IgD-negative memory B cell (primary cell): ENCODE data around the gene ARSG. TPM values are rescaled to one million over a fixed set of nuclear protein-coding genes. Genes with fewer than 3 reads are reported as not detected.
A peak's percentile ranks its signal among the peaks of the same experiment; 100 is the strongest.
"Not testable (repeated sequence)": the region's sequence is repeated elsewhere in the genome, so short reads cannot be mapped to it uniquely, and the experiment has no call there.

Experiments
- H3K27ac Mint-ChIP-seq, 3 donors: one replicate each; pipeline ENCODE4 v1.8.0; 2020 to 2022; ENCODE audit warnings: mild to moderate bottlenecking in 3 of 3, mixed read lengths in 3 of 3, moderate library complexity in 1 of 3
- H3K27me3 Mint-ChIP-seq: one replicate; pipeline ENCODE4 v1.8.0; 2021; ENCODE audit warnings: mixed read lengths
- H3K36me3 Mint-ChIP-seq: one replicate; pipeline ENCODE4 v1.8.0; 2020; ENCODE audit warnings: mild to moderate bottlenecking, mixed read lengths
- H3K4me1 Mint-ChIP-seq, 3 donors: one replicate each; pipeline ENCODE4 v1.8.0; 2020 to 2022; ENCODE audit warnings: mixed read lengths in 3 of 3, mild to moderate bottlenecking in 1 of 3
- H3K4me3 Mint-ChIP-seq, 4 donors: one replicate each; pipeline ENCODE4 v1.8.0; 2020 to 2022; ENCODE audit warnings: mild to moderate bottlenecking in 4 of 4, mixed read lengths in 4 of 4, moderate library complexity in 3 of 4
- H3K9me3 Mint-ChIP-seq, 3 donors: one replicate each; pipeline ENCODE4 v1.8.0; 2020 to 2021; ENCODE audit warnings: mixed read lengths in 3 of 3, mild to moderate bottlenecking in 1 of 3
- polyA plus RNA-seq: library from polyadenylated mRNA; unstranded; fragments of 300-500 nt; fragmentation: Illumina TruSeq; gene quantifications from one replicate; pipeline ENCODE4 v1.2.3, GENCODE V29; 2021

The ARSG gene
- polyA plus RNA-seq, 1 donor from 2014 or later = 10.6 TPM

DNA sequence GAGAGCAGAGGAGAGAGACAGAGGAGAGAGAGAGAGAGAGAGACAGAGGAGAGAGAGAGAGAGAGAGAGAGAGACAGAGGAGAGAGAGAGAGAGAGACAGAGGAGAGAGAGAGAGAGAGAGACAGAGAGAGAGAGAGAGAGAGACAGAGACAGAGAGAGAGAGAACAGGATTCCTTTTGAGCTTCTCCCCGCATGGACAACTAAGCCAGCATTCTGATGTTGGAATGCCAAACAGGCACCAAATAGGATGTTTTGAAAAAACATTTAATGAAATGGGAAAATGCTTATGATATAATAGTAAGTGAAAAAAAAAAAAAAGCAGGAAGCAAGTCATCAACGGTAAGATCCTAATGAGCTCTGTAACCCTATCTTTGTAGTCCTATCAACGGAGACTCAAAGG lies 60.7 kb downstream of the ARSG start:
- H3K9me3 Mint-ChIP-seq = no peaks in the 10 kb centered on the region
- peaks cover 12% of the 10 kb centered on the region for H3K27me3 Mint-ChIP-seq
- H3K4me1 Mint-ChIP-seq = peaks cover 13 to 15% (median 13%) of the 10 kb centered on the region in 3 donors
- H3K27ac Mint-ChIP-seq = no peak overlapping the region
- no peaks in the 10 kb centered on the region for H3K36me3 Mint-ChIP-seq
- no peak overlapping the region for H3K4me3 Mint-ChIP-seq

DNA sequence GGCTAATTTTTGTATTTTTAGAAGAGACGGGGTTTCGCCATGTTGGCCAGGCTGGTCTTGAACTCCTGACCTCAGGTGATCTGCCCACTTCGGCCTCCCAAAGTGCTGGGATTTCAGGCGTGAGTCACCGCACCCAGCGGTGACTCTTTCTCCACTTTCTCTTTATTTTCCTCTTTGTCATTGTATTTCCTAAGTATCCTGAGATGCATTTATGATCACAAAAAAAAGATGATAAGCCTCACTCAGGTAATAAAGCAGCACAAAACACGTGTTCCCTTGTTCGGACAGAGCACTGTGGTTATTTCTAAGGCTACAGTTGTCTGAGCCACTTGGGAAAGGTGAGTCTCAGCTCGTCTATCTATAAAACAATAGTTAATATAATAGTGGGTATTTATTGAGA lies 61.4 kb downstream of the ARSG start:
- Mint-ChIP-seq H3K4me1 (peaks cover 11 to 15% (median 14%) of the 10 kb centered on the region in 3 donors), H3K27me3 (peaks cover 18% of the 10 kb centered on the region)
- H3K36me3 Mint-ChIP-seq, H3K4me3 Mint-ChIP-seq, H3K27ac Mint-ChIP-seq, H3K9me3 Mint-ChIP-seq: not testable (repeated sequence)

DNA sequence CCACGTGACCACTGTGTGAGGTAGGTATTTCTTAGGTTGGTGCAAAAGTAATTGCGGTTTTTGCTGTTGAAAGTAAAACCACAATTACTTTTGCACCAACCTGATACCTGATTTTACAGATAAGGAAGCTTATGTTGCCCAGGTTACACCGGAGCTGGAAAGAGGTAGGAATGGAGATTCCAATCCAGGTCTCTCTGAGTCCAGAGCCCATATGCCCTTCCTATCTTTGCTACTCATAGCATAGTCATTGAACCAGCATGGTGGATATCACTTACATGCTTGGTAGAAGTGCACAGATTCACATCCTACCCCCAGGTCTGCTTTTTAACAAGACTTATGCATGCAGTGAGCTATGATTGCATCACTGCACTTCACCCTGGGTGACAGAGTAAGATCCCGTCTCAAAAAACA lies 61.8 kb downstream of the ARSG start:
- Mint-ChIP-seq H3K4me3 (no peak overlapping the region), H3K36me3 (no peaks in the 10 kb centered on the region), H3K27ac (no peak overlapping the region), H3K9me3 (no peaks in the 10 kb centered on the region), H3K4me1 (peaks cover 11 to 15% (median 14%) of the 10 kb centered on the region in 3 donors), H3K27me3 (peaks cover 19% of the 10 kb centered on the region)

DNA sequence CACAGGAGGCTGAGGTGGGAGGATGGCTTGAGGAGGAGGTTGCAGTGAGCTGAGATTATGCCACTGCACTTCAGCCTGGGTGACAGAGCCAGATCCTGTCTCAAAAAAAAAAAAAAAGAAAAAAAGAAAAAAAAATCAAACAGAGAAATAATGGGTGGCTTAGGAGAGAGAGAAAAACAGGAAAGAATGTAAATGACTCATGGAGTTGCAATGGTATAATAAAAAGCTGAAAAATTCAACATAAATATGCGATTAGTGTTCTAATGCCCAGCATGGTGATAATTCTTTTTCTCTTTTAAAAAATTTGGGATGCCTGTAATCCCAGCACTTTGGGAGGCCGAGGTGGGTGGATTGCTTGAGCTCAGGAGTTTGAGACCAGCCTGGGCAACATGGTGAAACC lies 63.0 kb downstream of the ARSG start:
- H3K4me3 Mint-ChIP-seq, H3K36me3 Mint-ChIP-seq, H3K9me3 Mint-ChIP-seq: not testable (repeated sequence)
- Mint-ChIP-seq H3K4me1 (peaks cover 13 to 15% (median 14%) of the 10 kb centered on the region in 3 donors), H3K27me3 (peaks cover 19% of the 10 kb centered on the region), H3K27ac (peak overlapping the region in 1 of 3 donors; percentile 47)

DNA sequence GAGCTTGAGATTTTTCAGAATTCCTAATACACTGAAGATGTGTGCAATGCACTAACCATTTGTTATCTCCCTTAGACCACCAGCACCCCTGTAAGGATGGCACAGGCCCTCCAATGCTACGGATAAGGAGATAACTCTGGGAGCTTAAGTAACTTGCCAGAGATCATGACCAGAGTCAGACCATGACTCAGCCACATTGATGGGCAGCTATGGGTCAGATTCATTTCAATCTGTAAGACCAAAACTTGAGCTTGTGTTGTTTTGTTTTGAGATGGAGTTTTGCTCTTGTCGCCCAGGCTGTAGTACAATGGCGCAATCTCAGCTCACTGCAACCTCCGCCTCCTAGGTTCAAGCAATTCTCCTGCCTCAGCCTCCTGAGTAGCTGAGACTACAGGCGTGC lies 63.8 kb downstream of the ARSG start:
- Mint-ChIP-seq H3K27me3 (peaks cover 15% of the 10 kb centered on the region), H3K4me1 (peaks cover 15 to 16% (median 15%) of the 10 kb centered on the region in 3 donors)
- not testable (repeated sequence) for H3K4me3 Mint-ChIP-seq, H3K36me3 Mint-ChIP-seq, H3K27ac Mint-ChIP-seq, H3K9me3 Mint-ChIP-seq

DNA sequence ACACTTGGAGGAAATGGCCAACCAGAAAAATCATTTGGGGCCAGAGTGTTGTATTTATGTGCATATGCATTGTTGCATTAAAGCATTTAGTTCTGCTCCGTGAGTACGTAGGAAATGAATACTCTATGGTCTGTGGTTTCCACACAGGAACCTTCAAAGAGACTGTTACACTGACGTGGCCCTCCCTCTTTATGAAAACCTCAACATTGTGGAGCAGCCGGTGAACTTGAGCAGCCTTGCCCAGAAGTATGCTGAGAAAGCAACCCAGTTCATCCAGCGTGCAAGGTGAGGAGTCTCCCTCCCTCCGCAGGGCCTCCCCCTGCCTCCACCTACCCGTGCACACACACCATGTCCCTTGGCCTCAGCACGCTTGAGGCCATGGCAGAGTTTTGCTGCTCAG lies 65.2 kb downstream of the ARSG start:
- Mint-ChIP-seq H3K4me3 (peak overlapping the region in 3 of 4 donors; percentile 41 to 83 (median 49)), H3K4me1 (peaks cover 9 to 16% (median 15%) of the 10 kb centered on the region in 3 donors), H3K27me3 (peaks cover 18% of the 10 kb centered on the region), H3K36me3 (no peaks in the 10 kb centered on the region), H3K27ac (peak overlapping the region in 1 of 3 donors; percentile 27), H3K9me3 (no peaks in the 10 kb centered on the region)

DNA sequence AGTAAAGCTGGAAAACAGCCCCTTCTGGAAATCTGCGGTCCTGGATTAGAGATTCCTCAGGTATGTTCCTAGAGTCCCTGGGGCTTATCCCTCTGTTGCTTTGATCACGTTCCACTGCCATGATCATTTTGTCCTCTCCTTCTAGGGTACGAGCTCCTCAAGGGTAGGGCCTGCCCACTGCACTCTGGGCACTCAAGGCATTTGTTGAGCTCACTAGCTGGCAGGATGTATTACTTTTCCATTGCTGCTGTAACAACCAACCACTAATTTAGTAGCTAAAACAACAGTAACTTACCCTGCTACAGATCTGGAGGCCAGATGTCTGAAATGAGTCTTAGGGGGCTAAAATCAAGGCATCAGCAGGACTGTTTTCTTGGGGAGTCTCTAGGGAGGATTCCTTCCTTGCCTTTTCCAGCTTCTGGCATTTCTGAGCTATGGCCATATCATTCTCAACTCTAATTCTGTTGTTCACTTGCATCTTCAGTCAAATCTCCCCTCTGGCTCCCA lies 65.7 kb downstream of the ARSG start:
- no peaks in the 10 kb centered on the region for H3K36me3 Mint-ChIP-seq
- peak overlapping the region in 2 of 4 donors; percentile 81 to 83 for H3K4me3 Mint-ChIP-seq
- H3K27ac Mint-ChIP-seq = peak overlapping the region in 1 of 3 donors; percentile 27
- peaks cover 9 to 16% (median 15%) of the 10 kb centered on the region in 3 donors for H3K4me1 Mint-ChIP-seq
- peaks cover 18% of the 10 kb centered on the region for H3K27me3 Mint-ChIP-seq
- H3K9me3 Mint-ChIP-seq = no peaks in the 10 kb centered on the region

DNA sequence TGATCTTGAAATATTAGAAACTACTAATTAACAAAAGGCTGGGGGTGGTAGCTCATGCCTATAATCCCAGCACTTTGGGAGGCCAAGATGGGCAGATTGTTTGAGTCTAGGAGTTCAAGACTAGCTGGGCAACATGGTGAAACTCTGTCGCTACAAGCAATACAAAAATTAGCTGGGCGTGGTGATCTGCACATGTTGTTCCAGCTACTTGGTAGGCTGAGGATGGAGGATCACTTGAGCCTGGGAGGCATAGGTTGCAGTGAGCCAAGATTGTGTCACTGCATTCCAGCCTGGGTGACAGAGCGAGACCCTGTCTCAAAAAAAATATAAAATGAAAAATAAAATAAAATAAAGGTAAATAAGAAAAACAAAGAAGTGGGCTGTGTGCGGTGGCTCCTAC lies 66.6 kb downstream of the ARSG start:
- H3K36me3 Mint-ChIP-seq = peaks cover 4% of the 10 kb centered on the region
- peaks cover 9 to 16% (median 15%) of the 10 kb centered on the region in 3 donors for H3K4me1 Mint-ChIP-seq
- no peak overlapping the region for H3K4me3 Mint-ChIP-seq
- no peaks in the 10 kb centered on the region for H3K9me3 Mint-ChIP-seq
- no peak overlapping the region for H3K27ac Mint-ChIP-seq
- peaks cover 18% of the 10 kb centered on the region for H3K27me3 Mint-ChIP-seq

DNA sequence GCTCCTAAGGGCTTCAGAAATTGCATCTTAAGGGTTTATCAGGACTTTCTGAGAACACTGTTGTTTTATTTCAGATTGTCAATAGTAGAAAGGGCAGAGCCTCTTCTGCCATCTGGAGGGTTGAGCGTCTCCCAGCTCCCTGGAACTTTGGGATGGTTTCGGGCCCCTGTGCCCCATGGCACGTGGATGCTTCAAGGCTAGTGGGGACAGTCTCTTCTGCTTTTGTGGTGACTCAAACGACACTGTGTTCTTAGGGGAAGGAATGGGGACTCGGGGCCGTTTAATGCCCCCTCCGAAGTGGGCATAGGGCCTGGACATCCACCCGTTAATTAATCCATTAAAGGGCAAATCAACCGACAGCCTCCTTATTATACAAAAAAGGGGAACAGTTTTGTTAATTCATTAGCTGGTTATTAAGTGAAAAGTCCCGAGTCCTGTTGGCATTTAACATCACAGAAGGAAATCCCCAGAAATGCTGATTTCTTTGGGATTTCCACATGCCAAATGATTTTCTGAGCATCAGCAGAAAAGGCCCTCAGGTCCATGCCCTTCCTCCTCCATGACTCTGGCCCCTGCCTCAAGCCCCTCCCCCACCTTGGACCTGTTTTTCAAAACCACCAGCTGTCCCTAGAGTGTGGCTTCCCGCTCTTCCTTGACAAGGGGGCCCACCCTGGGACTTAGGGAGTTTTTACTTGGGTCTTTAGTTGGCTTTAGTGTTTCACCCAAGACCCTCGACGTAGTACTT lies 68.7 kb downstream of the ARSG start:
- Mint-ChIP-seq H3K4me1 (peaks cover 9 to 16% (median 15%) of the 10 kb centered on the region in 3 donors), H3K36me3 (peaks cover 8% of the 10 kb centered on the region), H3K4me3 (no peak overlapping the region), H3K27me3 (peaks cover 14% of the 10 kb centered on the region), H3K27ac (no peak overlapping the region), H3K9me3 (no peaks in the 10 kb centered on the region)

DNA sequence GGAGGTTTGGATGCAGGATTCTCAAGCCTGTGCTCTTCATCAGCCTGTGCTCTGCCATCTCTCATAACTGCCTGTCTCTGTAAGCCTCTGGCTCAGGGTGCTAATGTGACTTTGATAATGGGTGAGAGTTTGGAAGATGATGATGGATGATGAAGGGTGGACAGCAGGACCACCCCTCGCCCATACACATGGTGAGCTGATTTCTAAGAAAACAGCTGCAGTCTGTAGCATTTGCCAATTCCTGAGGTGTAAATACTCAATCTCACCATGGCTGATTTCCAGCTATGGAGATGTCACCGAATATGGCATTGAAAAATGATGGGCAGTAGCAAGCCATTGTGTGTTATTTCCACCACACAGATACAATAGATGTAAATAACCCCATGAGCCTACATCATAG lies 74.2 kb downstream of the ARSG start:
- Mint-ChIP-seq H3K36me3 (peaks cover 9% of the 10 kb centered on the region), H3K9me3 (no peaks in the 10 kb centered on the region), H3K27ac (no peak overlapping the region)

DNA sequence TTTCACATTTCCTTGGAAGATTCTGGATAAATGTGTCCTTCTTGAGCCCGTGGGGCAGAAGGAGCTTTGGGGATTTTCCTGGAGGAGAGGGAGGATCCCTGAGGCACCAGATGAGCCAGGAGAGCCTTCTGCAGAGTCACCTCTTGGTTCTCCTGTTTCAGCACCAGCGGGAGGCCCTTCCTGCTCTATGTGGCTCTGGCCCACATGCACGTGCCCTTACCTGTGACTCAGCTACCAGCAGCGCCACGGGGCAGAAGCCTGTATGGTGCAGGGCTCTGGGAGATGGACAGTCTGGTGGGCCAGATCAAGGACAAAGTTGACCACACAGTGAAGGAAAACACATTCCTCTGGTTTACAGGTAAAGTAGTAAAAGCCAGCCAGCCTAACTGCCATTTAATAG lies 77.1 kb downstream of the ARSG start:
- H3K27ac Mint-ChIP-seq = no peak overlapping the region
- no peaks in the 10 kb centered on the region for H3K4me1 Mint-ChIP-seq
- H3K27me3 Mint-ChIP-seq = no peaks in the 10 kb centered on the region
- peaks cover 9% of the 10 kb centered on the region for H3K36me3 Mint-ChIP-seq
- H3K4me3 Mint-ChIP-seq = no peak overlapping the region
- peaks cover 0 to 2% (median 0%) of the 10 kb centered on the region in 3 donors for H3K9me3 Mint-ChIP-seq

More for the DNA sequence above, 74.2 kb downstream of the ARSG start:
- Mint-ChIP-seq H3K4me1 (no peaks in the 10 kb centered on the region), H3K27me3 (peaks cover 3% of the 10 kb centered on the region), H3K4me3 (no peak overlapping the region)

DNA sequence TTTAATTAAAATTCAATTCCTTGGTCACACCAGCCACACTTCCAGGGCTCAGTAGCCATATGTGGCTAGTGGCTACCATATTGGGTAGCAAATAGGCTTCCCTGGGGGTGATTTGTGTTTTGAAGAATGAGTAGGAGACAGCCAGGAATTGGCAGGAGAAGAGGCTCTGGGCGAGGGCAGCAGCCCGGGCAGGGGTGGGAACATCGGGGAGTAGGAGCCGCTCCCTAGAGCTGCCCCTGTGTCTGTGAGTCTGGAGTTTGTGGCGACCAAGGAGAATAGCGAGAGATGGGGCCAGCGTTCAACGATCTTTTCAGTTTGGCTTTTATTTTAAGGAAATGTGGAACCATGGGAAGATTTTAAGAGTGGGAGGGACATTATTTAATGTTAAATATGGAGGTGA lies 84.3 kb downstream of the ARSG start:
- peaks cover 0 to 6% (median 0%) of the 10 kb centered on the region in 3 donors for H3K4me1 Mint-ChIP-seq
- H3K4me3 Mint-ChIP-seq = no peak overlapping the region
- peaks cover 2% of the 10 kb centered on the region for H3K27me3 Mint-ChIP-seq
- no peak overlapping the region for H3K27ac Mint-ChIP-seq
- H3K9me3 Mint-ChIP-seq = peaks cover 0 to 2% (median 0%) of the 10 kb centered on the region in 3 donors
- H3K36me3 Mint-ChIP-seq = peaks cover 11% of the 10 kb centered on the region

DNA sequence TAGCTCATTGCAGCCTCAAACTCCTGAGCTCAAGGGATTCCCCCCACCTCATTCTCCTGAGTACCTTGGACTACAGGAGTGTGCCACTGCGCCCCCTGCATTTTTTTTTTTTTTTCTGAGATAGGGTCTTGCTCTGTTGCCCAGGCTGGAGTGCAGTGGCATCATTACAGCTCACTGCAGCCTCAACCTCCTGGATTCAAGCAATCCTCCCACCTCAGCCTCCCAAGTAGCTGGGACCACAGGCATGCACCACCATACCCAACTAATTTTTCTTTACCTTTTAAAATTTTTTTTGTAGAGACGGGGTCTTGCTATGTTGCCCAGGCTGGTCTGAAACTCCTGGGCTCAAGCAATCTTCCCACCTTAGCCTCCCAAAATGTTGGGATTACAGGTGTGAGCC lies 84.9 kb downstream of the ARSG start:
- not testable (repeated sequence) for H3K4me3 Mint-ChIP-seq, H3K4me1 Mint-ChIP-seq, H3K27me3 Mint-ChIP-seq, H3K9me3 Mint-ChIP-seq, H3K27ac Mint-ChIP-seq
- peaks cover 11% of the 10 kb centered on the region for H3K36me3 Mint-ChIP-seq

DNA sequence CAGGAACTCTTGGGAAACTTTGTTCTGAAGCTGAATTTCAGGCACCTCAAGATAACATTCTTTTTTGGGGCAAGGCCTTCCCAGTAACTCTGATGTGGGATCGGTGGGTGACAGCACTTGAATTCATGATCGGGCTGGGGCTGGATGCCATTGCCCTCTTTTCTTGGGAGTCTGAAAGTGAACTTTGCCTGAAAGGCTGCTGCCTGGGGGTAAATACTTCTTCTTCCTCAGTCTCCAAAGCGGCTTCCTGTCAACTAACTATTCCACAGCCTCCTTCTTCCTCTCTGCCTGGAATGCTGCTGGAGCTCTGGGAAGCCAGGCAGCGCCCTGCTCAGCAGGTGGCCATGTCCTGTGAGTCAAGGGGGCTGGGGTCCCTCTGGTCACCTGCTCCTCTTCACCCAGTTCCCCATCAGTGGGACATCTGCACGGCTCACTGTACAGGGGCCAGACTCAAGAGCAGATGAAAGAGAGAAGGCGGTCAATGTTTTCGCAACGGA lies 86.5 kb downstream of the ARSG start:
- Mint-ChIP-seq H3K4me3 (no peak overlapping the region), H3K4me1 (peaks cover 0 to 10% (median 6%) of the 10 kb centered on the region in 3 donors), H3K9me3 (no peaks in the 10 kb centered on the region), H3K27me3 (peaks cover 8% of the 10 kb centered on the region), H3K36me3 (peaks cover 8% of the 10 kb centered on the region), H3K27ac (no peak overlapping the region)

DNA sequence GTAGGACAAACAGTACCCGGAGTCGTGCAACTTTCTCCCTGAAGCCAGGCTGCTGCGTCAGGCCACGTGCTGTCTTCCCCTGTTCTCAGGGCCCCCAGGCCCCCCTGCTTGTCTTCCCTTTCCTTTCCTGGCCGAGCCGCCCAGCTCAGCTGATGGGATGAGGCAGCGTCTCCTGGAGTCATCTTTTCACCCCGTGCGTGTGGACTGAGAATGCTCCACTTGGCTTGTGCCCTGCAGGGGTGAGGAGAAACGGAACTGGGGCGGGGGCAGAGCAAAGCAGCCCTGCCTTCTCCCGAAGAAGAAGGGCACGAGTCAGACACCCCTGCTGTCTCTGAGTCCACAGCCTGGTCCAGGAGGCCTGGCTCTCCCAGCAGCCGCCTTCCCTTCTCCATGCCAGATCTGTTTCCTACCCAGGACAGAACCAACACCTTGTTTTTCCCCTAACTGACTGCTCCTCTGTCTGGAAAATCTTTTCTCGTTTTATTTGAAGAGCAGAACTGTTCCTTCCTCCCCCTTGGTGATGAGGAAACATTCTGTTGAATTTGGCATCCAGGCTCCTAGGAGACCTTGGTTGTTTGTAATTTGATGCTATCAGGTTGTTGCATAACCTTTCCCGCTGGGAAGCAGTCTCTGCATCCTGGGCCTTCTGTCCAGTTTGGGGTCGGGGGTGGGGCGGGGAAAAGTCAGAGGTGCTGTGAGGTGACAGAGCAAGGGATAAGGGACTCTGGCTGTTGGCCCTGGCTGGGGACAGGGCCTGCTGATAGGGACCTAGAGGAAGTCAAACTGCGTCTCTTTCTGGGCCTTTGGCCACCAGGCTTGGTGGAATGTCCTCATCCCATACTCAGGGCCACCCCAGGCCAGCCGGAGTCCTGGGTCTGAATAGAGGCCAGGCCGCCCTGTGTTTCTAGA lies 87.2 kb downstream of the ARSG start:
- peaks cover 0 to 10% (median 6%) of the 10 kb centered on the region in 3 donors for H3K4me1 Mint-ChIP-seq
- no peaks in the 10 kb centered on the region for H3K9me3 Mint-ChIP-seq

More for the DNA sequence above, 87.2 kb downstream of the ARSG start:
- no peak overlapping the region for H3K27ac Mint-ChIP-seq
- H3K4me3 Mint-ChIP-seq = no peak overlapping the region
- H3K36me3 Mint-ChIP-seq = peaks cover 5% of the 10 kb centered on the region
- peaks cover 8% of the 10 kb centered on the region for H3K27me3 Mint-ChIP-seq
